Suppressor macrophage (primary cell): ENCODE measurements around the gene RNF115.
"Not testable (repeated sequence)": the region's sequence is repeated elsewhere in the genome, so short reads cannot be mapped to it uniquely, and the experiment has no call there.

Experiments
- DNase-seq, 4 experiments: peaks; one replicate each; pipeline ENCODE4 v3.0.0-alpha.2; 2020 to 2022

Gene RNF115

GRCh38 chr1:145827966-145828365 lies 4.1 kb upstream of the RNF115 start:
- peak in 1 of 4 experiments; percentile 10 for DNase-seq

DNA sequence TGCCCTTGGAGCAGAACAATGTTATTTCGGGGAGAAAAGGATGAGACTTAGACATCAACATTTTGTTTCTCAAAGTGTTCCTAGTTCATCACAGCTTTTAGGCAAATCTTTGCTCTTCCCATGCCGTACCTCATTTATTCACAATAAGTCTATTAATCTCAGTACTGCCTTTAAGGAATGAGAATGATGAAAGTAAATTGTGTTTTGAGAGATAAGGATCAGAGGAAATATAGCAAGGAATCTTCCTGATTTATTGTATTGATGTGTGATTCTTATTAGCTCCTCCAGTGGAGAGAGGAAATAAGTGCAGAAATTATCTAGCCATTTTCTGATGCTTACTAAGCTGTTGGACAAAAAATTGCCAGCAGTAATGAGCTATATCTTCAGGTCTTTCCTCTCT lies 2.1 kb upstream of the RNF115 start:
- DNase-seq = no peak

DNA sequence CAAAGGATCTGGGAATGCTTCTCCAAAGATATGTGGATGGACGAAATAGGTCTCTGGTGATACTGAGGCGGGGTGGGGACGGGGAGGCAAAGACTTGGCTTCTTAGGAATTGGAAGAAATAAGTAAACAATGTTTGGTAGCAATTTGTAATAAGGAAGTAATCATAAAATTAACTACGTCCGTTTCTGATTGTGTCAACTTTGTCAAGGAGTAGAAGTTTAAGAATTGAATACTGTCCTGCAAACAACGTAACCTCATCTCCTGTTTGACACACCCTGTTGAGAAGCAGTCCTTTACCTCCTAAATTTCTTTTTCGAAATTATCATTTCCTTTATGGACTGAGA lies 576 bp upstream of the RNF115 start:
- peak in 1 of 4 experiments; percentile 3 for DNase-seq

DNA sequence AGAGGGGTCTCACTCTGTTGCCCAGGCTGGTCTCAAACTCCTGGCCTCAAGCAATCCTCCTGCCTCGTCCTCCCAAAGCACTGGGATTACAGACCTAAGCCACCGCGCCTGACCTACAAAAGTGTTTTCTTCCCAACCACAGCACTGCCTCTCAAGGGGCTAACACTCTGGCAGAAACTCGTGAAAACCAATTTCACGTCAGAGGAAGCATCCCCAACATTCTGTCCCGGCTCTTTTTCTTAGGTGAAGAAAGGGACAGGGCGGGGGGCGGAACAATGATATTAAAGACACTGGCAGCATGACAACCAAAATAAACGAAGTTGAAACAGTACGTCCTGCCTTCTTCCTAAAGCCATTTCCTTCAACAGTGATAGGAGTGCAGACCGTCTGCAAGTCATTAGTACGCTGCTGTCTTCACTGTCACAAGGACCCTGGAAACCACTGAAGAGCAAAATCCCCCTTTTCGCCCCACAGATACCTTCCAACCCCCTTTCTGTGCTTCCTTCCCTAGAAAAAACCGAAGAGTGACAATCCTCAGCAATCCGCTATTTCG lies 1.0 kb downstream of the RNF115 start:
- DNase-seq = not testable (repeated sequence)

DNA sequence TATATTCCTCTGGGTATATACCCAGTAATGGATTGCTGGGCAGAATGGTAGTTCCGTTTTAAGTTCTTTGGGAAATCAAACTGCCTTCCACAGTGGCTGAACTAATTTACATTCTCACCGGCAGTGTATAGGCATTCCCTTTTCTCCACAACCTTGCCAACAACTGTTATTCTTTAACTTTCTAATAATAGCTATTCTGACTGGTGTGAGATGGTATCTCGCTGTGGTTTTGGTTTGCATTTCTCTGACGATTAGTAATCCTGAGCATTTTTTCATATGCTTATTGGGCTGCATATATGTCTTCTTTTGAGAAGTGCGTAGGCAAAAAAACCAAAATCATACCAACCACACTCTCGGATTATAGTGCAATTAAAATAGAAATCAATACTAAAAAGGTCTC lies 5.8 kb downstream of the RNF115 start:
- DNase-seq = not testable (repeated sequence)

DNA sequence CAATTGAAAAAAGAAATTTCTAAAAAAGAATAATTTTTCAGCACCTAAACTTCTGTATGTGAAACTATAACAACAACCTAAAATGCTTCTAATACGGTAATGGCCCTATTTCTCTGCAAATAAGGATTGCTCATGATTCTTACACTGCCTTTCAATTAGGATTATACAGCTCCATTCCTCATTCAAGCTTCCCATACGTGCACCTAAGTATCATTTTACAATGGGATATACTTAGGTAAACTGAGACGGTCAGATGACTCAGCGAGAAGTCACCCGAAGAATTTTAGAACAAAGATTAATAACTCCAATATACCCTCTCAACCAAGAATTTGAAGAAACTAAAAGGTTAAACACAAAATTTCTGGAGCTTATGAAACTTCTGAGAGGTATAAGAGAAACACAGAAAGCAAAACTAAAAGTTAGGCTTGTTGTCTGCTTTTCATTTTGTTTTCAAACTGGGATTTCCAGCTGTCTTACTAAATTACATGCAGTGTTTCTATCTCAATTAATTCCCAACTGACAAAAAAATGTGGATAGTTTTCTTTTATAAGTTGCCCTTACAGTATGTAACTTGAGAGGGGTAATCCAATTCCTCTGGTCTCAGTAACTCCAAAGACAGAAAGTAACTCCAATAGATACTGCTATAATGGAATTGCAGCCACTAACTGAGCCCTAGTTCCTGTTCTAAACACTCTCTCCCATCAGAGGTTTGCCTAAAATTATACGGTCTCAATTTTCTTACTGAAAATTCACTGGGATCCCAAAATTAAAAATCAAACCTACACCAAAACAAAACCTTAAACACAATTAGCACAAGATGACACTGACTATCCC lies 10.7 kb downstream of the RNF115 start:
- not testable (repeated sequence) for DNase-seq

DNA sequence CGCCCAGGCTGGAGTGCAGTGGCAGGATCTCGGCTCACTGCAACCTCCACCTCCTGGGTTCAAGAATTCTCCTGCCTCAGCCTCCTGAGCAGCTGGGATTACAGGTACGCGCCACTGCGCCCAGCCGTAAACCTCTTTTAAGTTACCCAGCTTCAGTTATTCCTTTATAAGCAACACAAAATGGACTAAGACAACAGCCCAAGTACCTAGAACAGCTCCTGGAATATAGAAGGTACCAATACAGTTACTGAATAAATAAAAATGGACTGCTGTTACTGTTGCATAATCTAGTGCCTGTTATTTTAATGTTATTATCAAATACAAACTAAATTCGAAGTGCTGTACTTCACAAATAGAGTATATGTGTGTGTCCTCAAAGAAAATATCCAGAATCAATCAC lies 17.1 kb downstream of the RNF115 start:
- DNase-seq = no peak

DNA sequence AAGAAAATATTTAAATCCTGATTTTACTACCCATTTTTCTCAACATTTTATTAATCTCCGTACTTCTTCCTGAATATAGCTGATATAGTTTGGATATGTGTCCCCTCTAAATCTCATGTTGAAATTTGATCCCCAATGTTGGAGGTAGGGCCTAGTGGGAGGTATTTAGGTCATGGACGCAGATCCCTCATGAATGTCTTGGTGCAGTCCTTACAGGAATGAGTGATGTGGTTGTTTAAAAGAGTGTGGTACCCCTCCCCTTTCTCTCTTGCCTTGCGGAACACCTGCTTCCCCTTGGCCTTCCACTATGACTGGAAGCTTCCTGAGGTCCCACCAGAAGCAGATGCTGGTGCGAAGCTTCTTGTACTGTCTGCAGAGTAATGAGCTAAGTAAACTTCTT lies 17.5 kb downstream of the RNF115 start:
- DNase-seq = no peak

DNA sequence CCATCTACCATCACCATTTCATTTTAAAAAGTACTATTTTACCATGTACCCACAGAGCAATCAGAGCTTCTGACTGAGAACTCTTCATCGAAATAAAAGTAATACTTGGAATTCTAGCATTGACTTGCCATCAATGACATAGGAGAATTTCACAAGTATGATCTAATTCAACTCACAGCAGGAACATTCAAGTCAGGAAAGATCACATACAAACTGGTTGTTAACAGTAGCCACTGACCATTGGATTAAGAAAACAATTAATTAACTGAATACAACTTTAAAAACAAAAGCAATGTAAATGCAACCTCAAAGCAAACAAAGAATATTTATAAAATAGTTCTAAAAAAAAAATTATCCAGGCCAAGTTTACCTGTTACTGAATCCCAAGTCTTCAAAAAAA lies 18.8 kb downstream of the RNF115 start:
- no peak for DNase-seq

DNA sequence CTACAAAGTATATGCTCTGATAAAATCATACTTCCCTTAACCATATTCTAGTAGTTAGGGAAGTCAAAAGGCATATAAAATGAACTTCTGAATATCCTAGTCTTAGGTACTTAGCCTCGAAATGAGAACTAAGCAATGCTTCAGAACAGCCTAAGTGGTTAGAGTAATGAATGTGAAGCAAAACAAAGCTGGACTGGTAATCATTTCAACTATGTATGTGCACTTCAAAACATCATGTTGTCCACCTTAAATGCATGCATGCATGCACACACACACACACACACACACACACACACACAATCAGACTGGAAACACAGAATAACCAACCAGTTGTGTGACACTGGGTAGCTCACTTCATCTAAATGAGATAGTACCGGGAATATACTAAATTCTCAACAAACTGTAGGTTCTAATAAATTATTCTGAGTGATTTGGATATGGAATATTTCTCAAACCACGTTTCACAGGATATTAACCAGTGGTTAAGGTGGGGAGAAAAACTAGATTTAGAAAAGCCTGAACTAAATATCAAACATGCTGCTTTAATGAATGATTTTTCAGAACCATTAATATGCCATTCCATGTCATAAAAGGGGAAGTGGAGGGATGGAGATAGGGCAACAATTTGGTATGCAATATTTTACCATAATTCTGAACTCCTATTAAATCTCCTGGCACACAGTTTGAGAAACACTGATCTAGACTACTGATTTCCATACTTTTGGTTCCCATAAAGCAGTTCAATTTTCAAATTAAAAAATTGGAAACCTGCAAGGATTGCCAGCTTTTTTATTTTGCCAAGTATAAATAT lies 19.5 kb downstream of the RNF115 start:
- DNase-seq = peak in 2 of 4 experiments; percentile 9 to 24

DNA sequence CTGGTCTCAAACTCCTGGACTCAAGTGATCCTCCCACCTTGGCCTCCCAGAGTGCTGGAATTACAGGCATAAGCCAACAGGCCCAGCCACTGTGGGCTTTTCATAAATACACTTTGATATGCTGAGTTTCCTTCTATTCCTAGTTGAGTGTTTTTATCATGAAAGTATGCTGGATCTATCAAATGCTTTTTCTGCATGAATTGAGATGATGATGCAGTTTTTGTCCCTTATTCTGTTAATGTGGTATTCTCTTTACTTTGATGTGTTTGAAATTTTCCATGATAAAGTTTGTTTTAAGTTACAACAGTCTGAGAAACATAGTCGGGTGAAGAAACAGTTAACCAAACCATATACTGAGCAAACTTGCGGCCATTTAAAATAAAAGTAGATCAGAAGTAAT lies 24.1 kb downstream of the RNF115 start:
- DNase-seq = no peak

- DNase-seq = no peak
These were observed 27.1 kb downstream of the RNF115 start for GRCh38 chr1:145796753-145797152.

GRCh38 chr1:145795257-145795881 lies 28.5 kb downstream of the RNF115 start:
- DNase-seq = no peak

DNA sequence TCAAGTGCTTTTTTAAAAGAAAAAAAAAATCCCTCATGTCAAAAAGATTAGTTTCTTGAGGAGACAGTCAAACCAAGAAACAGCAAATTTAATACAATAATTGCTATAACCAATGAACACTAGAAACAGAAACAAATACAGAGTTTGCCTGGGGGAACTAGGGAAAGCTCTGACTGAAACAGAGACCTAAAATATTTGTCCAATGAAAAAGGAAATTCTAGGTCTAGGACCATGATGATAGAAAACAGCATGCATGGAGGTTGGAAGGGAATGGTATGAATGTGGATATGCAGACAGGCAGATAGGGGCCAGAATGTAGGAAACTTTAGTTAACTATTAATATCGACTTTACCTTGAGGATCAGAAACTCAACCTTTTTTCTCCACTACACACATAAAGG lies 31.4 kb downstream of the RNF115 start:
- no peak for DNase-seq

DNA sequence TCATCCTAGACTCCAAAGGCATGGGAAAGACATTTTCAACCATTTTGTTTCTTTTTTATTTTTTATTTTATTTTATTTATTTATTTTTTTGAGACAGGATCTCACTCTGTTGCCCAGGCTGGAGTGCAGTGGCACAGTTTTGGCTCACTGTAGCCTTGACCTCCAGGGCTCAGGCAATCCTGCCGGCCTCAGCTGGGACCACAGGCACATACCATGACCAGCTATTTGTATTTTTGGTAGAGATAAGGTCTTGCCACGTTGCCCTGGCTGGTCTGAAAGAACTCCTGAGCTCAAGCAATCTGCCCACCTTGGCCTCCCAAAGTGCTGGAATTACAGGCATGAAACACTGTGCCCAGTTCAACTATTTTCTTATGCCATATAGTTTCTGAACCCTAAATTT lies 32.0 kb downstream of the RNF115 start:
- DNase-seq = not testable (repeated sequence)

DNA sequence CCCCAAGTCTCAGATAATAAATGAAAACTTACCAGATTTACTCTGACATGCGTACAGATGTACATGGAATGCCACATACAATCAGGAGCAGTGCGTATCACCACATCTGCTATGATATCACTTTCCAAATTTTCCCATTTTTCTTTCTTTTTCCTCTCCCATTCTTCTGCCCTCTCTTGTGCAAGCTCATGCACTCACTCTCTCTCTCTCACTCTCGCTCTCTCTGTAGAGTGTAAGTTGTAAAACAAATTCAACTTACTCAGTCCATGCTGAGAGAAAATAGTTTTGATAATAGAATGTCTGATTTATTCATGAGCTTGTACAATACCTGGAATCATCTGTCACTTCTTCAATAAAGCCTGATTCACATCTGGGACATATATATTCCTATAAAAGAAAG lies 35.3 kb downstream of the RNF115 start:
- no peak for DNase-seq

GRCh38 chr1:145786271-145786670 lies 37.6 kb downstream of the RNF115 start:
- DNase-seq = no peak

GRCh38 chr1:145785547-145785946 lies 38.3 kb downstream of the RNF115 start:
- DNase-seq = no peak

DNA sequence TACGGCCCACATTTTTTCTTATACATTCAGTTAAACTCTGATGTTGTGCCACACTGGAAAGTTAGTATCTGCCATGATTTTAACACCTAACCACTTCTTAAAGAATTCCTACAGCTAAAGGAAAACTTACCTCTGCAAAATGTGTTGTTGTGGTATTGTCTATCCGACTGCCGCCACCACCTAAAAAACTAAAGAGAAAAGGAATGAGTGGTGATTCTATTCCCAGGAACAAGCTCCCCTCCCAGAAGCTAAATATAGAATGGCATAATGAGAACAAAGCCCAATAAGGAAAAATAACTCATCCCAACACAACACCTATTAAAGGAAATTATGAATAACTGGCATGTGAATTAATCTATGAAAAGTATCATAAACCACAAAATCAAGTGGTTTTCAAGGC lies 39.5 kb downstream of the RNF115 start:
- DNase-seq = no peak

DNA sequence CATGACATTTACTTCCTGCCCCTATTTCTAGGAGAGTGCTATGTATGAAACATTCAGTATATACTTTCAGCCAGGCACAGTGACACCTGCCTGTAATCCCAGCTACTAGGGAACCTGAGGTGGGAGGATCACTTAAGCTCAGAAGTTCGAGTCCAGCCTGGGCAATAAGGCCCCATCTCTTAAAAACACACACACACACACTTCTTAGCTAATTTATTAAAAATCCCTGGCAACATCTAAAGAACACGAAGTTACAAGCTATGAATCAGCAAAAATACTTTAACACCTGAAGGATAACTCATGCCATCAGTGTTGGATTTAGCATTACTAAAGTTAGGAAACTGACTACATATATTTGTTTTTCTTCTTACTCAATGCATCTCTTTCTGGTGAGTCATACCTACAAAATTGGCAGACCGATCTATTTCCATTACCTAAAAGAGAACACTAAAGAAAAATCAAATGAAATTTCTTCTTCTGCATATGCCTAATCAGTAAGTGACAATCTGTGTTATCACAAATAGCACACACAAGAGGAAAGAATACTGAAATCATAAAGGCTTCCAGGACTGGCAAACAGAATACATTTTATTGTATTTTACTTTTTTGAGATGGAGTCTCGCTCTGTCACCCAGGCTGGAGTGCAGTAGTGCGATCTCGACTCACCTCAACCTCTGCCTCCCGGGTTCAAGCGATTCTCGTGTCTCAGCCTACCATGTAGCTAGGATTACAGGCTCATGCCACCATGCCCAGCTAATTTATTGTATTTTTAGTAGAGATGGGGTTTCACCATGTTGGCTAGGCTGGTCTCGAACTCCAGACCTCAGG lies 41.4 kb downstream of the RNF115 start:
- DNase-seq = no peak

DNA sequence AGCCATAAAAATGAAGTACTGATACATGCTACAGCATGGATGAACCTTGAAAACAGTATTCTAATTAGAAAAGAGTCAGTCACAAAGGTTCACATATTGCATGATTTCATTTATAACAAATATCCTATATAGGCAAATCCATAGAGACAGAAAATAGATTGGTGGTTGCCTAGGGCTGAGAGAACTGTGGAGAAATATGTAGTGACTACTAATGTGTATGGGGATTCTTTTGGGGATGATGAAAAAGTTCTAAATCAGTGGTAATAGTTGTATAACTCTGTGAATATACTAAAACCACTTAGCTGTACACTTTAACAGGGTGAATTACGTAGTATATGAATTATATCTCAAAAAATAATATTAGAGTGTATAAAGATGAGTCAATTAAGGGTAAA lies 45.8 kb downstream of the RNF115 start:
- no peak for DNase-seq
